HL-60 (cell line): ENCODE results near the gene DOCK8.

Source experiments
- DNase-seq, 2 experiments: peaks; one replicate each; pipeline ENCODE4 v3.0.0-alpha.2; 2010 to 2020; ENCODE audit warnings: low read depth in 1 of 2, low spot score in 1 of 2
- H3K27ac ChIP-seq: fragments of 250-450 bp; sonication (Bioruptor Pico); replicated peaks from 2 replicates; pipeline ENCODE4 v1.5.1; 2020; ENCODE audit warnings: mild to moderate bottlenecking, moderate library complexity
- H3K27me3 ChIP-seq: fragments of 250-450 bp; sonication (Bioruptor Pico); 2 replicates; pipeline ENCODE4 v1.5.1; 2021; ENCODE audit warnings: mild to moderate bottlenecking, moderate library complexity; ENCODE audit not compliant: insufficient read depth, poor library complexity, severe bottlenecking
- H3K4me3 ChIP-seq: replicated peaks from 2 replicates; pipeline ENCODE4 v1.5.1; 2011; ENCODE audit warnings: mild to moderate bottlenecking, control low read depth, low read length; ENCODE audit not compliant: insufficient read depth
- GABPA ChIP-seq: IDR thresholded peaks from 2 replicates; pipeline ENCODE4 v1.6.1; 2012; ENCODE audit warnings: low read depth
- POLR2AphosphoS5 ChIP-seq: IDR thresholded peaks from 2 replicates; pipeline ENCODE4 v1.6.1; 2012; ENCODE audit warnings: low read depth
- SPI1 ChIP-seq: IDR thresholded peaks from 2 replicates; pipeline ENCODE4 v1.6.1; 2012; ENCODE audit warnings: low read depth, mild to moderate bottlenecking, borderline replicate concordance
- TF ChIP-seq, protein P1 (sequence below): IDR thresholded peaks from one replicate; pipeline ENCODE4 v1.5.1; 2011; ENCODE audit warnings: low read length, control low read depth, inconsistent platforms; ENCODE audit not compliant: insufficient read depth
- TF ChIP-seq, protein P2 (sequence below): IDR thresholded peaks from 2 replicates; pipeline ENCODE4 v1.6.1; 2012; ENCODE audit warnings: low read depth; ENCODE audit not compliant: insufficient replicate concordance

Gene DOCK8

GRCh38 chr9:264231-264630 lies 49.6 kb downstream of the DOCK8 start:
- no peak for DNase-seq
- TF ChIP-seq, protein P1, sequence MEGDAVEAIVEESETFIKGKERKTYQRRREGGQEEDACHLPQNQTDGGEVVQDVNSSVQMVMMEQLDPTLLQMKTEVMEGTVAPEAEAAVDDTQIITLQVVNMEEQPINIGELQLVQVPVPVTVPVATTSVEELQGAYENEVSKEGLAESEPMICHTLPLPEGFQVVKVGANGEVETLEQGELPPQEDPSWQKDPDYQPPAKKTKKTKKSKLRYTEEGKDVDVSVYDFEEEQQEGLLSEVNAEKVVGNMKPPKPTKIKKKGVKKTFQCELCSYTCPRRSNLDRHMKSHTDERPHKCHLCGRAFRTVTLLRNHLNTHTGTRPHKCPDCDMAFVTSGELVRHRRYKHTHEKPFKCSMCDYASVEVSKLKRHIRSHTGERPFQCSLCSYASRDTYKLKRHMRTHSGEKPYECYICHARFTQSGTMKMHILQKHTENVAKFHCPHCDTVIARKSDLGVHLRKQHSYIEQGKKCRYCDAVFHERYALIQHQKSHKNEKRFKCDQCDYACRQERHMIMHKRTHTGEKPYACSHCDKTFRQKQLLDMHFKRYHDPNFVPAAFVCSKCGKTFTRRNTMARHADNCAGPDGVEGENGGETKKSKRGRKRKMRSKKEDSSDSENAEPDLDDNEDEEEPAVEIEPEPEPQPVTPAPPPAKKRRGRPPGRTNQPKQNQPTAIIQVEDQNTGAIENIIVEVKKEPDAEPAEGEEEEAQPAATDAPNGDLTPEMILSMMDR, result no peak
- no peak for TF ChIP-seq POLR2AphosphoS5
- TF ChIP-seq, protein P2, sequence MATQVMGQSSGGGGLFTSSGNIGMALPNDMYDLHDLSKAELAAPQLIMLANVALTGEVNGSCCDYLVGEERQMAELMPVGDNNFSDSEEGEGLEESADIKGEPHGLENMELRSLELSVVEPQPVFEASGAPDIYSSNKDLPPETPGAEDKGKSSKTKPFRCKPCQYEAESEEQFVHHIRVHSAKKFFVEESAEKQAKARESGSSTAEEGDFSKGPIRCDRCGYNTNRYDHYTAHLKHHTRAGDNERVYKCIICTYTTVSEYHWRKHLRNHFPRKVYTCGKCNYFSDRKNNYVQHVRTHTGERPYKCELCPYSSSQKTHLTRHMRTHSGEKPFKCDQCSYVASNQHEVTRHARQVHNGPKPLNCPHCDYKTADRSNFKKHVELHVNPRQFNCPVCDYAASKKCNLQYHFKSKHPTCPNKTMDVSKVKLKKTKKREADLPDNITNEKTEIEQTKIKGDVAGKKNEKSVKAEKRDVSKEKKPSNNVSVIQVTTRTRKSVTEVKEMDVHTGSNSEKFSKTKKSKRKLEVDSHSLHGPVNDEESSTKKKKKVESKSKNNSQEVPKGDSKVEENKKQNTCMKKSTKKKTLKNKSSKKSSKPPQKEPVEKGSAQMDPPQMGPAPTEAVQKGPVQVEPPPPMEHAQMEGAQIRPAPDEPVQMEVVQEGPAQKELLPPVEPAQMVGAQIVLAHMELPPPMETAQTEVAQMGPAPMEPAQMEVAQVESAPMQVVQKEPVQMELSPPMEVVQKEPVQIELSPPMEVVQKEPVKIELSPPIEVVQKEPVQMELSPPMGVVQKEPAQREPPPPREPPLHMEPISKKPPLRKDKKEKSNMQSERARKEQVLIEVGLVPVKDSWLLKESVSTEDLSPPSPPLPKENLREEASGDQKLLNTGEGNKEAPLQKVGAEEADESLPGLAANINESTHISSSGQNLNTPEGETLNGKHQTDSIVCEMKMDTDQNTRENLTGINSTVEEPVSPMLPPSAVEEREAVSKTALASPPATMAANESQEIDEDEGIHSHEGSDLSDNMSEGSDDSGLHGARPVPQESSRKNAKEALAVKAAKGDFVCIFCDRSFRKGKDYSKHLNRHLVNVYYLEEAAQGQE, result no peak
- TF ChIP-seq GABPA, result no peak
- no peak for TF ChIP-seq SPI1
- Histone ChIP-seq H3K27me3 (no peaks in the 10 kb centered on the region), H3K4me3 (no peak overlapping the region), H3K27ac (no peak overlapping the region)

- TF ChIP-seq, protein P2, result no peak
- no peak for TF ChIP-seq GABPA
- TF ChIP-seq, protein P1, result no peak
- TF ChIP-seq SPI1, result no peak
- no peak for TF ChIP-seq POLR2AphosphoS5
- Histone ChIP-seq H3K27me3 (no peaks in the 10 kb centered on the region), H3K27ac (no peak overlapping the region), H3K4me3 (no peak overlapping the region)
- DNase-seq, result no peak
Observed at GRCh38 chr9:265209-265870, 50.7 kb downstream of the DOCK8 start.

GRCh38 chr9:266228-266627 lies 51.6 kb downstream of the DOCK8 start:
- H3K4me3 ChIP-seq, result no peak overlapping the region
- DNase-seq, result no peak
- TF ChIP-seq, protein P1, result no peak
- TF ChIP-seq POLR2AphosphoS5 (no peak), SPI1 (no peak), GABPA (no peak)
- TF ChIP-seq, protein P2, result no peak
- no peaks in the 10 kb centered on the region for H3K27me3 ChIP-seq
- H3K27ac ChIP-seq, result no peak overlapping the region
